Measurements from ENCODE around the gene OR11H12. TPM values are rescaled to one million over a fixed set of nuclear protein-coding genes. Genes with fewer than 3 reads are reported as not detected.
"Not testable (repeated sequence)": the region's sequence is repeated elsewhere in the genome, so short reads cannot be mapped to it uniquely, and the experiment has no call there.

The OR11H12 gene
- not detected for total RNA-seq

DNA sequence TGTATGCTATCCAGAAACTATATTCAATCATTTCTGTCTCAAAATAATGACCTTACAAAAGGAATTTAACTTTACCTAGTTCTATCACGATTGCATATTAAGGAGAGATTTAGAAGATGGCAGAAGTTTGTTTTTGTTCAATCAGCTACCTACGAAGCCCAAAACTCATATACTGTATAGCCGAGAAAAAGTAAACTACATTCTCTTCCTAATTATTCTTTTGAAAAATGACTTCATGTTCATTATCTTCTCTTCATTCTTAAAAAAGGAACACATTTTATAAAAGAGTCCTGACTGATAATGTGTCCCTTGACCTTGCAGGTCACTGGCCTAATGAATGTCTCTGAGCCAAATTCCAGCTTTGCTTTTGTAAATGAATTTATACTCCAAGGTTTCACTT is at the start of gene OR11H12:
Gene OR11H12 (plus strand): TSS at position 301 of the 400 bp plus-strand sequence. CDS start 0 bp downstream, at position 301.
- H3K27me3 ChIP-seq (replicated peaks; ENCODE audit: insufficient read depth); H3K27ac ChIP-seq; DNase-seq (ENCODE audit: low spot score); H3K9me3 ChIP-seq; H3K4me3 ChIP-seq; intact Hi-C loops (cut with DNase I); H3K4me1 ChIP-seq (replicated peaks); H3K36me3 ChIP-seq: not testable (repeated sequence)
- WGBS, result no CpG with 5 or more reads among the region's 3 CpGs

DNA sequence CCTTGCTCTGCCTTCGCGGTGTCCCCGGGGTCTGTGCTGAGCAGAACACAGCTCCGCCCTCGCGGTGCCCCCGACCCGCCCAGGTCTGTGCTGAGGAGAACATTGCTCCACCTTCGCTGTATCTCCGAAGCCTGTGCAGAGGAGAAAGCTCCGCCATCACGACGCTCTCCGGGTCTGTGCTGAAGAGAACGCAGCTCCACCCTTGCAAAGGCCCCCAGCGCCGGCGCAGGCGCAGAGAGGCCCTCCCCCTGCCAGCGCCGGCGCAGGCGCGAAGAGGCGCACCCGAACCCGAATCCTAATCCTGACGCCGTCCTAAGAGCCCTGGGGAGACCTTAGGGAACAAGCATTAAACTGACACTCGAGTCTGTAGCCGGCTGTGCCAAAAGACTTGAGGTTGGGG is 18.0 kb upstream of the OR11H12 start:
- H3K9me3 ChIP-seq; H3K36me3 ChIP-seq; DNase-seq (ENCODE audit: low spot score); H3K4me3 ChIP-seq; intact Hi-C loops (cut with DNase I); H3K27ac ChIP-seq; H3K27me3 ChIP-seq (replicated peaks; ENCODE audit: insufficient read depth); H3K4me1 ChIP-seq (replicated peaks): not testable (repeated sequence)
- WGBS, result 76% methylated on average over 16 of the region's 31 CpGs

DNA sequence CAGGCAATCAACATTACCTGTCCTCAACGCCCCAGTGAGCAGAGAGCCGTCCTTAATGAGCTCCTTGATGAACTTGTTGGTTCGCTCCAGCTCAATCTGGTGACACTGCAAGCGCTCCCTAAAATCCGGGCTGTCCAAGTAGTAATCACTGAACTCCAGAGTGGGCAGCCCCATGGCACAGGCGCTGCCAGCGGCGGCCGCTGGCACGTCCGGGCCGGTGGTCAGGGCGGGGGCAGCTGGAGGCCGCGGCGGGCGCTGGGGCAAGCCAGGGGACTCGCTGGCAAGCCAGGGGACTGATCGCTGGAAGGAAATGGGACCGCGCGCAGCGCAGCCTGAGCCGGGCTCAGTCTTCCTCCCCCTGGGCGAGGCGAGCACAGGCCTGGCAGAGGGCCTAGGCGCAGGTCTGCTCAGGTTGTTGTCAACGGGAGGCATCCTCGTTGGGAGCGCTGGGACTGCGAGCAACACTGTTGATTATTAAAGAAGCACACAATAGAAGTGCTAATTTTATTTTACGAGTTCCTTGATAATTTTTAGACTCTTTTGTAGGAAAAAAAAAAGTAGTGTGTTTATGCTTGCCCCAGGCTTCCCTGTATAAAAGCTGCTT is 25.8 kb downstream of the OR11H12 start:
- H3K27me3 ChIP-seq (replicated peaks; ENCODE audit: insufficient read depth); intact Hi-C loops (cut with DNase I); H3K27ac ChIP-seq; H3K9me3 ChIP-seq; H3K4me3 ChIP-seq; H3K4me1 ChIP-seq (replicated peaks); DNase-seq (ENCODE audit: low spot score); H3K36me3 ChIP-seq: not testable (repeated sequence)
- WGBS, result no CpG with 5 or more reads among the region's 32 CpGs

- H3K9me3 ChIP-seq; H3K4me3 ChIP-seq; H3K4me1 ChIP-seq (replicated peaks); H3K27me3 ChIP-seq (replicated peaks; ENCODE audit: insufficient read depth); DNase-seq (ENCODE audit: low spot score); H3K36me3 ChIP-seq; H3K27ac ChIP-seq; intact Hi-C loops (cut with DNase I): not testable (repeated sequence)
- no CpG with 5 or more reads among the region's 11 CpGs for WGBS
Observed at GRCh38 chr14:18636066-18636465, 35.1 kb downstream of the OR11H12 start.

- H3K4me3 ChIP-seq; H3K36me3 ChIP-seq; H3K27me3 ChIP-seq (replicated peaks; ENCODE audit: insufficient read depth); DNase-seq (ENCODE audit: low spot score); H3K27ac ChIP-seq; H3K9me3 ChIP-seq; intact Hi-C loops (cut with DNase I); H3K4me1 ChIP-seq (replicated peaks): not testable (repeated sequence)
Observed at GRCh38 chr14:18638032-18638431, 37.1 kb downstream of the OR11H12 start.

GRCh38 chr14:18638785-18639184 is 37.9 kb downstream of the OR11H12 start:
- H3K9me3 ChIP-seq; intact Hi-C loops (cut with DNase I); H3K27ac ChIP-seq; H3K4me1 ChIP-seq (replicated peaks); H3K4me3 ChIP-seq; H3K27me3 ChIP-seq (replicated peaks; ENCODE audit: insufficient read depth); H3K36me3 ChIP-seq; DNase-seq (ENCODE audit: low spot score): not testable (repeated sequence)
- WGBS, result 20% methylated on average over 3 of the region's 4 CpGs

DNA sequence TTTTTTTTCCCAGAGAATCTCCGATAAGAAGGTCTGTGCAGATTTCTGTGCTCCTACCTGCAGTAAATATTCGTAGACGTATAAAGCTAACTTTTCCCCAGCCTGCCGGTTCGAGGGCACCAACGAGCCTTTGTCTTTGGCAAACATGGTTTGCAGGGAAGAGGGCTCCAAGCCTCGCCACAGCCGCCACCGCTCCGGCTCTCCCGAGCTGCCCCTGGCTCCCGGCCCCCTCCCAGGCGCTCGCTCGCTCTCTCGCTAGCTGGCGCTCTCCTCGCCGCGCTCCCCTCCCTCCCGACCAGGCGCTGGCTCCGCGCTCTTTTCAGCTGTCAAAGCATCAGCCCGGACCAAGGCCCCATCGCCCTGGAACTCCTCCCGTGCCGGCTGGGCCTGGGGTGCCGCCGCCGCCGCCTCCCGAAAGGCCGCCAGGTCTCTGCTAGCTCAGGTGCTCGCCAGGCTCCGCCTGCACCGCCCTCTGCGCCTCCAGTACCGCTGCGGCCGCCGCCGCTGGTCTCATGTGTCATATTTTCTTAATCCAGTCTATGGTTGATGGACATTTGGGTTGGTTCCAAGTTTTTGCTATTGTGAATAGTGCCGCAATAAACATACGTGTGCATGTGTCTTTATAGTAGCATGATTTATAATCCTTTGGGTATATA is 45.3 kb downstream of the OR11H12 start:
- intact Hi-C loops (cut with DNase I); DNase-seq (ENCODE audit: low spot score); H3K36me3 ChIP-seq; H3K9me3 ChIP-seq; H3K27me3 ChIP-seq (replicated peaks; ENCODE audit: insufficient read depth); H3K4me1 ChIP-seq (replicated peaks); H3K27ac ChIP-seq; H3K4me3 ChIP-seq: not testable (repeated sequence)
- 62% methylated on average over 20 of the region's 45 CpGs for WGBS

Small RNA genes lying within 50 kb of the gene (small RNA-seq; reads per million reads assigned to genes)
- gene CR383656.6, result 0 reads per million in 2 donors
- 0 reads per million in 2 donors for gene CR383656.7
- 0 reads per million in 2 donors for gene CR383656.9
